Measurements from ENCODE around the gene CRYGA. TPM values are rescaled to one million over a fixed set of nuclear protein-coding genes. Genes with fewer than 3 reads are reported as not detected.
"Not testable (repeated sequence)": the region's sequence is repeated elsewhere in the genome, so short reads cannot be mapped to it uniquely, and the experiment has no call there.

CRYGA gene
- total RNA-seq, 2 experiments from 2014 or later, result not detected

DNA sequence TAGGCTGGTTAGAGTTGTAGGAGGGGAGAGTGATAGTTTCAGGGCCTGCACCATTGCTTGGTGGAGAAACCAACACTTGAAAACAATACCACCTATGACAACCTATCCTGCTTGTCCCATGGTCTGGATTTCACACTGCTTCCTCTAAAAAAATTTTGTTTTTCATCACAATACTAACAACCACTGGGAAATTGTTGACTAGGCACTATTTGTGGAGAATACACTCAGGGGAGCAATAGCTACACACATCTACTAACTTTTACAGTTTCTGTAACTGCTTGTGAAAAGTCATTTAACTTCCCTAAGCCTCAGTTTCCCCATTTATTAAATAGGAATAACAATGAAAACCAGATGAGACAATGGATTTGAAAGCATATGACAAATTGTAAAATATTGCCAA, 13.3 kb downstream of the CRYGA start:
- ChIA-PET CTCF (interaction anchor here (0.8 kb wide), 1 partner anchor 26 kb away, joined by 4 read pairs; no protein-coding TSS in a partner anchor), POLR2A (no interaction called here)
- intact Hi-C loops (cut with micrococcal nuclease), result no loop called here
- Mint-ChIP-seq H3K9me3 (peaks cover 11% of the 10 kb centered on the region), H3K27ac (no peak overlapping the region), H3K4me1 (ENCODE audit: low read depth) (no peaks in the 10 kb centered on the region), H3K27me3 (peaks cover 5% of the 10 kb centered on the region), H3K36me3 (no peaks in the 10 kb centered on the region), H3K4me3 (no peak overlapping the region)
- no peak for DNase-seq

GRCh38 chr2:208148803-208149202, 14.6 kb downstream of the CRYGA start:
- DNase-seq, result no peak
- Mint-ChIP-seq H3K9me3 (peaks cover 11% of the 10 kb centered on the region), H3K27ac (no peak overlapping the region), H3K4me1 (ENCODE audit: low read depth) (no peaks in the 10 kb centered on the region), H3K4me3 (no peak overlapping the region), H3K27me3 (peaks cover 5% of the 10 kb centered on the region), H3K36me3 (no peaks in the 10 kb centered on the region)
- intact Hi-C loops (cut with micrococcal nuclease), result no loop called here
- CTCF ChIA-PET, result no interaction called here
- POLR2A ChIA-PET, result no interaction called here

- DNase-seq, result no peak
- Mint-ChIP-seq H3K27ac (no peak overlapping the region), H3K4me1 (ENCODE audit: low read depth) (no peaks in the 10 kb centered on the region), H3K9me3 (peaks cover 11% of the 10 kb centered on the region), H3K27me3 (peaks cover 5% of the 10 kb centered on the region), H3K36me3 (no peaks in the 10 kb centered on the region), H3K4me3 (no peak overlapping the region)
- POLR2A ChIA-PET, result no interaction called here
- intact Hi-C loops (cut with micrococcal nuclease), result no loop called here
- CTCF ChIA-PET, result interaction anchor here (0.8 kb wide), 1 partner anchor 9 kb away, joined by 5 read pairs; no protein-coding TSS in a partner anchor
Observed at GRCh38 chr2:208147759-208148158, 15.6 kb downstream of the CRYGA start.

- H3K9me3 Mint-ChIP-seq, result peaks cover 11% of the 10 kb centered on the region
- ChIA-PET POLR2A (no interaction called here), CTCF (no interaction called here)
- H3K27me3 Mint-ChIP-seq, result peaks cover 5% of the 10 kb centered on the region
- no peak overlapping the region for H3K27ac Mint-ChIP-seq
- H3K4me1 Mint-ChIP-seq (ENCODE audit: low read depth), result no peaks in the 10 kb centered on the region
- no peak for DNase-seq
- intact Hi-C loops (cut with micrococcal nuclease), result no loop called here
- no peaks in the 10 kb centered on the region for H3K36me3 Mint-ChIP-seq
- H3K4me3 Mint-ChIP-seq, result no peak overlapping the region
Observed at GRCh38 chr2:208147008-208147407, 16.4 kb downstream of the CRYGA start.

DNA sequence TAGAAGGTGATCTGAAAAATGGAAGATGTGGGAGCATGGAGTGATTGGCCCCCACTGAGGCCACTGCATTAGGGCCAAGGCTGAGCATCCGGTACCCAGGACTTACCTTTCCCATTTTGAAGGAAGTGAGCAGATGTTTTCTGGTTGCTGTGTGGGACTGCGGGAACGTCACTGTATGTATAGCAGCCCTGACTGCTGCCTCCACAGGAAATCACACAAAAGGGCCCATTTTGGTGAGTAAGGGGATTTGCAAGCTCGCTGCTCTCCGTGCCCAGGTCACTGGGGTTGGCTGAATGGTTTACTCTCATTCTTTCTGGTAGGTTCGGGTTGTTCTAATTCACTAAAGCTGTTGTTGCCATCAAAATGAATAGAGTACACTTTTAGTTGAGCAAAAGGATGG, 17.4 kb downstream of the CRYGA start, which contains the start of gene CRYGB:
Gene CRYGB, minus strand, starts transcription at position 153 of the 400 bp plus-strand sequence. Its CDS starts 38 bp downstream, at position 115.
- intact Hi-C loops (cut with micrococcal nuclease), result no loop called here
- peaks cover 3% of the 10 kb centered on the region for H3K27me3 Mint-ChIP-seq
- H3K27ac Mint-ChIP-seq, result no peak within 1 kb of the TSS
- ChIA-PET CTCF (no interaction called here), POLR2A (no interaction called here)
- H3K9me3 Mint-ChIP-seq, result peaks cover 2% of the 10 kb centered on the region
- no peak within 1 kb of the TSS for H3K4me3 Mint-ChIP-seq
- no peaks in the 10 kb centered on the region for H3K4me1 Mint-ChIP-seq (ENCODE audit: low read depth)
- no peak for DNase-seq
- H3K36me3 Mint-ChIP-seq, result no peaks in the 10 kb centered on the region

DNA sequence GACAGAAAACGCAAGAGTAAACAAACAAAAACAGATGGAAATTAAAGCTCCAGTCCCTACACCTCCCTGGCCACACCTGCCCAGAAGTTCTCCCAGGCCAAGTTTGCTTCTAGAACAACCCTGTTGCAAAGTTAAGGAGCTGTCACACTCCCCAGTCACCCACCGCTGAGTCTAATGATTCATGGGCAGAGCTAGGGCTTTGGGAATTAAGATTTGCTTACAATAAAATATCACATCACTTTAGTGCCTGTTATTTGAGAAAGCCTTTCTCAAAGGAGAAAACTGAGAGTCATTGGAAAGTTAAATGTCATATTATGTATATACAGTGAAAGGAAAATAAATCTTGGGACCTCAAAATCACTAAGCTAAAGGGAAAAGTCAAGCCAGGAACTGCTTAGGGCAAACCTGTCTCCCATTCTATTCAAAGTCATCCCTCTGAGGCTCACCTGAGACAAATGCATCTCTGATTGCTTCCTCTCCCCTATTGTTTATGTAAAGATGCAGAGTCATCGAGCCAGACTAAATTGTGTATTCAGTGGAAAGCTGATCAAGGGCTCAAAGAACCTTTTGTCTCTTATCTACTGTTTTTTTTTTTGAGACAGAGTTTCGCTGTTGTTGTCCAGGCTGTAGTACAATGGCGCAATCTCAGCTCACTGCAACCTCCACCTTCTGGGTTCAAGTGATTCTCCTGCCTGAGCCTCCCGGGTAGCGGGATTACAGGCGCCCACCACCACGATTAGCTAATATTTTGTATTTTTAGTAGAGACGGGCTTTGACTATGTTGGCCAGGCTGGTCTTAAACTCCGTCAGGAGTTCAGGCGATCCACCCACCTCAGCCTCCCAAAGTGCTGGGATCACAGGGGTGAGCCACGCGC, 20.2 kb downstream of the CRYGA start:
- POLR2A ChIA-PET, result no interaction called here
- Mint-ChIP-seq H3K36me3 (no peaks in the 10 kb centered on the region), H3K4me1 (ENCODE audit: low read depth) (no peaks in the 10 kb centered on the region), H3K4me3 (no peak overlapping the region), H3K9me3 (peaks cover 2% of the 10 kb centered on the region), H3K27me3 (no peaks in the 10 kb centered on the region), H3K27ac (no peak overlapping the region)
- CTCF ChIA-PET, result no interaction called here
- intact Hi-C loops (cut with micrococcal nuclease), result no loop called here
- DNase-seq, result no peak

DNA sequence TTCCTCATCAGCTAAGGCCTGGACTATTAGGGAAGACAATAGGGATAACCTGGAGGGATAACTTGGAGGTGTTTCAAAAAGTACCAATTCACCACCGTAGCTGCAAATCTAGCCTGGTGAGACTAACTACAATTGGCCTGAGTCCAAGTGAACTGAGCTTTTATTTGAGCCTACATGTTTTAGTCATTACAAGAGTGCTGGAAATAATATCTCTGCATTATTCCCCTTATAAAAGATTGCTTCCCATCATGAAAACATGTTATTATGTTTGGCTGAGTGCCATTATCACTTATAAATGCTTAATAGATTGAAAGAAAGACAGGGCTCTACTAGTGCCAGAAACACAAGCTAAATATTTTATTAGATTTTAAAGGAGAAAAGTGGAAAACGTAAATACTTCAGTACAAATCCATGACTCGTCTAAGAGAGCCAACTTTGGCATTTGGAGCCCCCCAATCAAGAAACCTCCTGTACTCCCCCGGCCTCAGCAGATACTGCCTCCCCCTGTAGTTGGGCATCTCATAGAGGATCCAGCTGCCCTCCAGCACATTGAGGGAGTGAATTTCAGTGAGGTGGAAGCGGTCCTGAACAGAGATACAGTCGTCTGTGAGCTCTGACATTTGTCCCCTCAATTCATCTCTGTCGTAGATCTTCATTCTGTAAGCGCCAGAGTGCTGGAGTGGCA, 21.0 kb downstream of the CRYGA start:
- no peaks in the 10 kb centered on the region for H3K4me1 Mint-ChIP-seq (ENCODE audit: low read depth)

GRCh38 chr2:208139447-208139846, 23.9 kb downstream of the CRYGA start:
- H3K36me3 Mint-ChIP-seq, result no peaks in the 10 kb centered on the region
- ChIA-PET POLR2A (no interaction called here), CTCF (interaction anchor here (0.6 kb wide), 1 partner anchor 1544 kb away, joined by 3 read pairs; no protein-coding TSS in a partner anchor)
- H3K9me3 Mint-ChIP-seq, result peaks cover 2% of the 10 kb centered on the region
- no peak overlapping the region for H3K27ac Mint-ChIP-seq
- H3K4me3 Mint-ChIP-seq, result no peak overlapping the region
- H3K27me3 Mint-ChIP-seq, result no peaks in the 10 kb centered on the region
- peaks cover 5% of the 10 kb centered on the region for H3K4me1 Mint-ChIP-seq (ENCODE audit: low read depth)
- intact Hi-C loops (cut with micrococcal nuclease), result no loop called here
- no peak for DNase-seq

More for the DNA sequence above, 21.0 kb downstream of the CRYGA start:
- peaks cover 2% of the 10 kb centered on the region for H3K9me3 Mint-ChIP-seq
- DNase-seq, result no peak
- intact Hi-C loops (cut with micrococcal nuclease), result no loop called here
- CTCF ChIA-PET, result interaction anchor here (0.6 kb wide), 1 partner anchor 32 kb away, joined by 6 read pairs; no protein-coding TSS in a partner anchor
- no peak overlapping the region for H3K4me3 Mint-ChIP-seq
- H3K27ac Mint-ChIP-seq, result no peak overlapping the region
- no peaks in the 10 kb centered on the region for H3K36me3 Mint-ChIP-seq
- POLR2A ChIA-PET, result no interaction called here
- H3K27me3 Mint-ChIP-seq, result no peaks in the 10 kb centered on the region

GRCh38 chr2:208138334-208138733, 25.1 kb downstream of the CRYGA start:
- H3K9me3 Mint-ChIP-seq, result not testable (repeated sequence)

GRCh38 chr2:208136716-208137094, 26.7 kb downstream of the CRYGA start:
- no peak for DNase-seq
- Mint-ChIP-seq H3K4me3 (no peak overlapping the region), H3K27ac (no peak overlapping the region), H3K36me3 (no peaks in the 10 kb centered on the region), H3K27me3 (peaks cover 2% of the 10 kb centered on the region), H3K9me3 (peaks cover 2% of the 10 kb centered on the region), H3K4me1 (ENCODE audit: low read depth) (peaks cover 5% of the 10 kb centered on the region)
- CTCF ChIA-PET, result no interaction called here
- intact Hi-C loops (cut with micrococcal nuclease), result no loop called here
- POLR2A ChIA-PET, result no interaction called here

More at GRCh38 chr2:208138334-208138733, 25.1 kb downstream of the CRYGA start:
- H3K4me1 Mint-ChIP-seq (ENCODE audit: low read depth); POLR2A ChIA-PET; CTCF ChIA-PET; intact Hi-C loops (cut with micrococcal nuclease); H3K4me3 Mint-ChIP-seq; H3K27me3 Mint-ChIP-seq; H3K36me3 Mint-ChIP-seq; H3K27ac Mint-ChIP-seq; DNase-seq: not testable (repeated sequence)

DNA sequence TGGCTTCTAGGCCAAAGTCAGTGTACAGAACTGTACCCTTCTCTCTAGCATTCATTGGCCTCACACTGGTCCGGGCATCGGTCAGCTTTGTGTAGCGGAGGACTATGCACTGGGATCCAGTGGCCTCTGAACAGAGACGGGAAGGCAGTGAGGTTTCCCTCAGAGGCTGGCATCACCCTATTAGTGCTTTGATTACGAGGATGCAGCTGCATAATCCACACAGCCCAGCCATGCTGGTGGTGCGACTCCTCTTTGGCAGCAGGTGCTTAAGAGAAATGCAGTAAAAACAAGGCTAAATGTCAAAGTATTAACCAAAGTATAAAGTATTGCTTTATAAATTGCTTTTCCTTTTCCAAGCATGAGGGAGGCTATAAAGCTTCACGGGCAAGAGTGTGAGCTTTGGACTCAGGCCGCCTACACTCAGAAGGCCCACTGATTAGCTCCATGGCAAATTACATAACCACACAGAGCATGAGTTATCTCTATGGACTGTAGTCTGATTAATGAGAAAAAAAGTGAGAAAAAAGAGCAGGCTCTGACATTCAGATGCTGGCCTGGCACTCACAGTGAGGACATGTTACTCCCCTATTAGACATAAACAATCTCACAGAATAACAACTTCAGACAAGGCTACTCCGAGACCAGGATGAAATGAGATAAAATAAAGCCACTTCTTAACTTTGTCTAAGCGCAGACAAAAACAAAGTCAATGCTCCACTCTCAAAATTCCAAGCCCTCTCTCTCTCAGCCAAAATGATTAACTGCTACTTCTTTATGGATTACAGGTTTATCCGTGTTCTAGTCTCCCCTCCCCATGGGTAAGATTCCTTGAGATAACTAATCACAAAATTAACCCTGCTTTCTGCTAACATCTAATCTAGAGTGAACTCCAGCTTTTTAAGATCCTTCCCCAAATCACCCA, 27.3 kb downstream of the CRYGA start:
- intact Hi-C loops (cut with micrococcal nuclease), result no loop called here
- DNase-seq, result no peak
- H3K27ac Mint-ChIP-seq, result no peak overlapping the region
- no peak overlapping the region for H3K4me3 Mint-ChIP-seq
- peaks cover 2% of the 10 kb centered on the region for H3K9me3 Mint-ChIP-seq
- H3K4me1 Mint-ChIP-seq (ENCODE audit: low read depth), result peaks cover 5% of the 10 kb centered on the region
- H3K27me3 Mint-ChIP-seq, result peaks cover 2% of the 10 kb centered on the region
- ChIA-PET POLR2A (no interaction called here), CTCF (no interaction called here)
- no peaks in the 10 kb centered on the region for H3K36me3 Mint-ChIP-seq
